GM18526 (cell line): Measurements from ENCODE around the gene TWNK.

Experiments used
- POLR2A ChIP-seq: IDR thresholded peaks from 3 replicates; pipeline ENCODE4 v1.6.1; 2011; ENCODE audit not compliant: insufficient read length; ENCODE audit errors: extremely low read depth

TWNK gene

DNA sequence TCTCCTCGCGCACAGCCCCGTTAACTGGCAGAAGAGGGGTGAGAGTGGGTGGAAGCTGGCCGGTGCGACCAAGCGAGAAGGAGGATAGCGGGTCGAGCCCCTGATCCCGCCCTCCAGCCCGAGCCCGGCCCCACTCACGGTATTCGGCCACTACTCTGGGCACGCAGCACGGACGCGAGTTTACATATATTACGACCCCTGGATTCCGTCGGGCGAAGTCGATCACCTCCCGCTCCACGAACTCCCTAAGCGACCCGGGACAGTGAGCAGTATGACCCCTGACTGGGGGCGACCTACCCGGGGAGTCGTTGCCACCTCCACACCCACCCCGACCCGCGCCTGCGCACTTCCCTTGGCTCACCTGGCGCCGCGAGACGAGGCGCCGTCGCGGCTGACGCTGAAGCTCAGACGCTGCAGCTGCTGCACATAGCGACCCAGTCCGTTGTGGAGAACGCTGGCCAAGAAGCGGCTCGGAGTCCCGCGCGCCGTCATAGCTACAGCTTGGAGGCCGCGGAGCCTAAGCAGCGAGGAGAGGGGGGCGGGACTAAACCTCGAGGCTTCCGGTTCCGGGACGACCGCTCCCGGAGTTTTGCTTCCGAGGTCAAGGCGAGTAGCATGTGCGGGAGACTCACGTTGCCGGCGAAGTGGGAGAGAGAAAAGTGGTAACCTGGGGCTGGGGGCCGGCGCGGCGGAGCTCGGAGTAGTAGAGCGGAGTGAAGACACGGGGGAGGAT, at the start of gene TWNK, which contains the start of gene MRPL43:
Gene TWNK, plus strand, starts transcription at position 592 of the 733 bp plus-strand sequence. CDS start 668 bp downstream, outside the sequence.
Gene MRPL43, minus strand, starts transcription at position 546 of the 733 bp plus-strand sequence. Its CDS starts 54 bp downstream, at position 492.
- peak; percentile 72 for TF ChIP-seq POLR2A

DNA sequence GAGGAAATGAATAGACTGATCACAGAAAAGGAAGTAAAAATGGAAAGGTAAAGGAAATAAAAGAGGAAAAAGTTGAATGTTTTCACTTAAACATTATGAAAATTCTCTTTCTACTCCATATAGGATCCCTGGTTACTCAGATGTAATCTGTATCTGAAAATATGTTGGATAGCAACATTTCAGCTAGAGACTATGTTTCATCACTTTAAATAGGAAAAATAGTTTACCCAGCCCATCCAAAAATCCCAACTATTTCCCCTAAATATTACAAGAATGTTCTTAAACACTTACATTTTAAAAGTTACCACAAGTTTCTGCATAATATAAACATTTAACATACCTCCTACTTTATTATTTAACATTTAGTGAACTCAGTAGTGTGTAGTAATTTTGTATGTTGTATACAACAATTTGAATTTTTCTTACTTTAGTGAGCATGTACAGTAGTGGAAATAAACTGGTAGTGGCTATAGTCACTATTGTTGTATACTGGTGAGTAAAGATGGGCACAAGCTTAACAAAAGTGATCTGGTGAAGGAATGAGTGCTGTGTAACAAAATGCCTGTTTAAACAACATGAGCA, 47.5 kb upstream of the TWNK start:
- no peak for TF ChIP-seq POLR2A

DNA sequence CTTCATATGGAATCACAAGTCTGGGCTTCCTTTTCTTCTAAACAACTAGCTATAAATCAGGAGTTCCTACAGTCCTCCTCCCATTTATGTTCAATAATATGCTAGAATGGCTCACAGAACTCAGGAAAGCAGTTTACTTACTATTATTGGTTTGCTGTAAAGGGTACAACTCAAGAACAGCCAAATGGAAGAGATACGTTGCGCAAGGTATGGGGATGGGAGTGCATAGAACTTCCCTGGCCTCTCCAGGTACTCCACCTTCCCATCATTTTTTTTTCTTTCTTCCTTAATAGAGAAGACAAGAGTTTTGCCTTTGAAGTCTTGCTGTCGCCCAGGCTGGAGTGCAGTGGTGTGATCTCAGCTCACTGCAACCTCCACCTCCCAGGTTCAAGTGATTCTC, 45.1 kb upstream of the TWNK start:
- no peak for TF ChIP-seq POLR2A

GRCh38 chr10:100943508-100943907, 43.8 kb upstream of the TWNK start:
- TF ChIP-seq POLR2A: no peak

DNA sequence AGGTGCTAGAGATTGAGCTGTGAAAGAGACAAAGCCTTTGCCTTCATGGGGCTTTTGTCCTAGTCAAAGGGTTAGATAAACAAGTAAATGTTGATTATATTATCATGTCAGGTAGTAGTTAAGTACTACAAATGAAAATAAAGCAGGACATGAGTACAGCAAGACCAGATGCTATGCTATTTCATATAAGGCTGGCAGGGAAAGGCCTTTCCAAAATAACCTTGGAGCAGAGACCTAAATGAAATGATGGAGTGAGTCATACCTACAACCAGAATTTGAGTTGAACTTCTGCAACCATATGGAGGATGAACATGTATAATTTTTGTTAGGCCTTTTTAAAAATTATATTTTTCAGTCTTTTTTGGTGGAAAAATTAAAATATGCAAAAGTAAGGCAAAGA, 41.6 kb upstream of the TWNK start:
- TF ChIP-seq POLR2A: no peak

GRCh38 chr10:100948916-100949315, 38.4 kb upstream of the TWNK start:
- no peak for TF ChIP-seq POLR2A

DNA sequence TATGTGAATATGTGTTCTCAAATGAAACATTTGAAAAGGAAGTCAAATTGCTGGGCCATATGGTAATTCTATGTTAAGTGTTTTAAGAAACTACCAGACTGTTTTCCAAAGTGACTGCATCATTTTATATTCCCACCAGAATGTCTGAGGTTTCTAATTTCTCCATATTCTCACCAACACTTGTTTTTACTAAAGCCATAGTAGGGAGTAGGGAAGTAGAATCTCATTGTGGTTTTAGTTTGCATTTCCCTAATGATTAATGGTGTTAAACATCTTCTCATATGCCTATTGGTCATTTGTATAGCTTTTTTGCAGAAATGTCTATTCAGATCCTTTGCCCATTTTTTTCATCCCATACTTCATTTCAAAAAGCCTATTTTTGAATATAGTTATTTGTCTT, 27.1 kb upstream of the TWNK start:
- no peak for TF ChIP-seq POLR2A

GRCh38 chr10:100962351-100963080, 24.8 kb upstream of the TWNK start:
- TF ChIP-seq POLR2A: no peak

DNA sequence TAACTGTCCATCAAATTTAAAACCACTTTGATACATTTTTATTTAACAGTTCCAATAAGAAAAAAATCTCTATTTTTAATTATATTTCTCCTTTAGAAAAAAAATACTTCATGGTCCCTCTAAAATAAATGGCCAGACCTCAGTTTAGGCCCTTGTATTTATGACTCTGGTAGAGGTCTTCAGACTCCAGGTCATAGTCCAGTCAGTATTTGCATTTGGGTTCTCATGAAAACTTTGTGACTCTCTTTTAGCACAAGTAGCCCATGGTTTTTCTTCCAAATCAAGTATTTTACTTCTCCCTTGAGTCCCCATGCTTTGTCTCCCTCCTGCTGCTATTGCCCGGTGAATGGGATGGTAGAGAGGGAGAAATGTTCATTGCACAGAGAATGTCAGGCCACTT, 23.5 kb upstream of the TWNK start:
- no peak for TF ChIP-seq POLR2A

DNA sequence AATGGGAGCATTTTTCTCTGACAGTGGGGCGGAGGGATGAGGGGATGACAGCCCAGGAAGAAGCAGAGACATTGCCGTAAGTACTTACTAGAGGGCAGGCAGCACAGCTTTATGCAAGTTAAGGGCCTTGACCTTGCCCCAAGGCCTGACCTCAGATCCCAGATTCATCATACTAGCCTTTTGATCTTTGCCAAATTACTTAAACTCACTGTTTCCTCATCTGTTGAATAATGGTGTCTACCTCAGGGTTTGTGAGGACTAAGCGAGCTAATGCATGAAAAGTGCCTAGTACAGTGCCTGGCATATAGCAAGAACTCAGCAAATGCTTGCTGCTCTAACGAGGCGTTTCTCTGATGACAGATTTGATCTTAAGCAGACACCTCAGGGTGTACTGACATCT, 21.5 kb upstream of the TWNK start:
- no peak for TF ChIP-seq POLR2A

GRCh38 chr10:100966887-100967286, 20.5 kb upstream of the TWNK start:
- no peak for TF ChIP-seq POLR2A

DNA sequence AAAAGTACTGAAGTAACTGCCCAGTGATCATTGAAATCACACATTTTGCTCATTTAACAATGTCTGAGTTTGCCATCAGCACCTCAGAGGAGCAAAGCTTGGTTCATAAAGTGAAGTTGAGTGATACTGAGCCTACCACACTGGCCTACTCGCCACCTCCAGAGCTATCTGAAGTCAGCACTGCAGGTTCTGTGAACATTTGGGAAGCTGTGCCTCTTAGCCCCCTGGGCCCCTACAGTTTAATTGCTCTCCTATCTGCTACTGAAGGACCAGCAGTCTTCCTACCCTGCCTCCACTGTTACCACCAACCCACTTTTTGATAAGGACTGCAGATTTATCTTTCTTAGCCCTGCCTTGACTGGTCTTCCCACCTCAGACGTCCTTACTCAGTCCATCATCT, 20.0 kb upstream of the TWNK start:
- no peak for TF ChIP-seq POLR2A

DNA sequence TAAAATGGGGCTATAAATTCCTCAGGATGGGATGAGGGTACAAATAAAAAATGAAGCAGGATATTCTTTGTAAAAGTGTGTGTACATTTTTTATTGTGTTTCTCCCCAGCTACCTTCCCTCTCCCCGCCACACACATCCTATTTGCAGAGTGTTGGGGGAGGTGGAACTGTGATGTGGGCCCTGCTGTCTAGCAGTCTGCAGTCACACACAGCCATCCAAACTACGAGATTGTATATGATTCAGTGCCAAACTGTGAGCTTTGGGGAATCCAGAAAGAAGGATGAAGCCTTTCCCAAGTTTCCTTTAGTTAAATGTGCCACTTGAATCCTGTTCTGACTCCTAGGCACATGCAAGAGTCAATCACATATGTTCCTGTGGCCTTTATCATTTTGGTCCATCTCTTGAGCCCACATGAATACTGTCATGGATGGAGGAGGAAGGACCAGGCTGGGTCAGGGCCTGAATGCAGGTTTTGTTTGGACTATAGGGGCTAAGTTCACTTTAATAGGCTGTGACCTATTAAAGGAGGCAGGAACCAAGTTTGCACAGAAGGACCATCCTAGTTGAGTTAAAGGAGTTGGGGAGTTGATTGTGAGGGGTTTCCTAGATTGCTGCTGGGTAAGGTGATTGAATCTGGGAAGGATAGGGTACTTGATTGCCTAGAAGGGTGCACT, 19.1 kb upstream of the TWNK start:
- no peak for TF ChIP-seq POLR2A

GRCh38 chr10:100968863-100969186, 18.5 kb upstream of the TWNK start:
- TF ChIP-seq POLR2A: no peak

GRCh38 chr10:100969187-100970075, 17.9 kb upstream of the TWNK start, which contains the start of gene SEMA4G:
SEMA4G (plus strand) TSS chr10:100969504; CDS start chr10:100972913, 3,409 bp downstream.
- no peak for TF ChIP-seq POLR2A
